Inflammatory macrophage treated with lipopolysaccharide for 1 hour (primary cell): ENCODE data around the gene HOXC13.

Experiments
- DNase-seq, 2 donors: peaks; one replicate each; pipeline ENCODE4 v3.0.0-alpha.2; 2020 to 2022

Gene HOXC13

GRCh38 chr12:53939141-53940108 lies 794 bp downstream of the HOXC13 start:
- no peak for DNase-seq

- no peak for DNase-seq
Observed at GRCh38 chr12:53940443-53941014, 1.9 kb downstream of the HOXC13 start.

GRCh38 chr12:53941187-53941586 lies 2.6 kb downstream of the HOXC13 start:
- DNase-seq: no peak

- DNase-seq: no peak
Observed at GRCh38 chr12:53941750-53942149, 3.1 kb downstream of the HOXC13 start.

GRCh38 chr12:53942467-53942997 lies 3.9 kb downstream of the HOXC13 start:
- DNase-seq: no peak

- no peak for DNase-seq
Observed at GRCh38 chr12:53944209-53944608, 5.6 kb downstream of the HOXC13 start.

- DNase-seq: no peak
Observed at GRCh38 chr12:53944907-53945847, 6.5 kb downstream of the HOXC13 start.

- no peak for DNase-seq
Observed at GRCh38 chr12:53947743-53948142, 9.1 kb downstream of the HOXC13 start.

- DNase-seq: no peak
Observed at GRCh38 chr12:53948650-53949593, 10.3 kb downstream of the HOXC13 start.

GRCh38 chr12:53949631-53950436 lies 11.2 kb downstream of the HOXC13 start:
- no peak for DNase-seq

GRCh38 chr12:53950437-53950773 lies 11.8 kb downstream of the HOXC13 start:
- DNase-seq: no peak

- DNase-seq: no peak
Observed at GRCh38 chr12:53950789-53951576, 12.4 kb downstream of the HOXC13 start.

- no peak for DNase-seq
Observed at GRCh38 chr12:53951577-53952334, 13.1 kb downstream of the HOXC13 start.

- DNase-seq: no peak
Observed at GRCh38 chr12:53952335-53952694, 13.7 kb downstream of the HOXC13 start.

- no peak for DNase-seq
Observed at GRCh38 chr12:53952871-53953734, 14.5 kb downstream of the HOXC13 start.

- no peak for DNase-seq
Observed at GRCh38 chr12:53953831-53954693, 15.4 kb downstream of the HOXC13 start.

- no peak for DNase-seq
Observed at GRCh38 chr12:53954694-53955035, 16.0 kb downstream of the HOXC13 start, which contains the start of gene HOXC12. Gene HOXC12 (plus strand): TSS chr12:53954903. CDS start chr12:53954930, 27 bp downstream.
